Right lobe of liver (tissue), 4 donors: ENCODE data around the gene TICAM1.
"Not testable (repeated sequence)": the region's sequence is repeated elsewhere in the genome, so short reads cannot be mapped to it uniquely, and the experiment has no call there.

Source experiments
- POLR2A ChIP-seq: fragments of 450-650 bp; IDR thresholded peaks from one replicate; pipeline ENCODE4 v1.6.1; 2017; ENCODE audit warnings: antibody characterized with exemption, mild to moderate bottlenecking
- TF ChIP-seq, protein P1 (sequence below), 4 donors: fragments of 200-600 bp in 3 of 4; fragments of 450-650 bp in 1 of 4; IDR thresholded peaks; one replicate each; pipeline versions ENCODE4 v1.5.1 to v1.8.0; 2016 to 2022; ENCODE audit warnings: antibody characterized with exemption in 4 of 4, mild to moderate bottlenecking in 2 of 4
- donor health status: DM: no; HTN: no; CAD: no.
- donor health status: DM: no; HTN: no; CAD: no.
- donor health status: DM: no; HTN: yes; CAD: no.

DNA sequence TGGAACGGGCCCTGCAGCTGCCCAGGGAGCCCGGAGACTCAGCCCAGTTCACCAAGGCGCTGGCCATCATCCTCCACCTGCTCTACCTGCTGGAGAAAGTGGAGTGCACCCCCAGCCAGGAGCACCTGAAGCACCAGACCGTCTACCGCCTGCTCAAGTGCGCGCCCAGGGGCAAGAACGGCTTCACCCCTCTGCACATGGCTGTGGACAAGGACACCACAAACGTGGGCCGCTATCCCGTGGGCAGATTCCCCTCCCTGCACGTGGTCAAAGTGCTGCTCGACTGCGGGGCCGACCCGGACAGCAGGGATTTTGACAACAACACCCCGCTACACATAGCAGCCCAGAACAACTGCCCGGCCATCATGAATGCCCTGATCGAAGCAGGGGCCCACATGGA lies 38.2 kb downstream of the TICAM1 start:
- TF ChIP-seq, protein P1, sequence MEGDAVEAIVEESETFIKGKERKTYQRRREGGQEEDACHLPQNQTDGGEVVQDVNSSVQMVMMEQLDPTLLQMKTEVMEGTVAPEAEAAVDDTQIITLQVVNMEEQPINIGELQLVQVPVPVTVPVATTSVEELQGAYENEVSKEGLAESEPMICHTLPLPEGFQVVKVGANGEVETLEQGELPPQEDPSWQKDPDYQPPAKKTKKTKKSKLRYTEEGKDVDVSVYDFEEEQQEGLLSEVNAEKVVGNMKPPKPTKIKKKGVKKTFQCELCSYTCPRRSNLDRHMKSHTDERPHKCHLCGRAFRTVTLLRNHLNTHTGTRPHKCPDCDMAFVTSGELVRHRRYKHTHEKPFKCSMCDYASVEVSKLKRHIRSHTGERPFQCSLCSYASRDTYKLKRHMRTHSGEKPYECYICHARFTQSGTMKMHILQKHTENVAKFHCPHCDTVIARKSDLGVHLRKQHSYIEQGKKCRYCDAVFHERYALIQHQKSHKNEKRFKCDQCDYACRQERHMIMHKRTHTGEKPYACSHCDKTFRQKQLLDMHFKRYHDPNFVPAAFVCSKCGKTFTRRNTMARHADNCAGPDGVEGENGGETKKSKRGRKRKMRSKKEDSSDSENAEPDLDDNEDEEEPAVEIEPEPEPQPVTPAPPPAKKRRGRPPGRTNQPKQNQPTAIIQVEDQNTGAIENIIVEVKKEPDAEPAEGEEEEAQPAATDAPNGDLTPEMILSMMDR (IDR thresholded peaks at IDR 0.05): not testable (repeated sequence)
- TF ChIP-seq POLR2A: not testable (repeated sequence)
